Stimulated activated CD4-positive, alpha-beta T cell treated with anti-CD3 and anti-CD28 coated beads, Interleukin-1b, Interleukin-23, amount 100 ng/mL, for 48 hours (primary cell): ENCODE measurements around the gene CD68.

Experiments
- DNase-seq: peaks from one replicate; pipeline ENCODE4 v3.0.0-alpha.2; 2020

CD68 gene, protein sequence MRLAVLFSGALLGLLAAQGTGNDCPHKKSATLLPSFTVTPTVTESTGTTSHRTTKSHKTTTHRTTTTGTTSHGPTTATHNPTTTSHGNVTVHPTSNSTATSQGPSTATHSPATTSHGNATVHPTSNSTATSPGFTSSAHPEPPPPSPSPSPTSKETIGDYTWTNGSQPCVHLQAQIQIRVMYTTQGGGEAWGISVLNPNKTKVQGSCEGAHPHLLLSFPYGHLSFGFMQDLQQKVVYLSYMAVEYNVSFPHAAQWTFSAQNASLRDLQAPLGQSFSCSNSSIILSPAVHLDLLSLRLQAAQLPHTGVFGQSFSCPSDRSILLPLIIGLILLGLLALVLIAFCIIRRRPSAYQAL

DNA sequence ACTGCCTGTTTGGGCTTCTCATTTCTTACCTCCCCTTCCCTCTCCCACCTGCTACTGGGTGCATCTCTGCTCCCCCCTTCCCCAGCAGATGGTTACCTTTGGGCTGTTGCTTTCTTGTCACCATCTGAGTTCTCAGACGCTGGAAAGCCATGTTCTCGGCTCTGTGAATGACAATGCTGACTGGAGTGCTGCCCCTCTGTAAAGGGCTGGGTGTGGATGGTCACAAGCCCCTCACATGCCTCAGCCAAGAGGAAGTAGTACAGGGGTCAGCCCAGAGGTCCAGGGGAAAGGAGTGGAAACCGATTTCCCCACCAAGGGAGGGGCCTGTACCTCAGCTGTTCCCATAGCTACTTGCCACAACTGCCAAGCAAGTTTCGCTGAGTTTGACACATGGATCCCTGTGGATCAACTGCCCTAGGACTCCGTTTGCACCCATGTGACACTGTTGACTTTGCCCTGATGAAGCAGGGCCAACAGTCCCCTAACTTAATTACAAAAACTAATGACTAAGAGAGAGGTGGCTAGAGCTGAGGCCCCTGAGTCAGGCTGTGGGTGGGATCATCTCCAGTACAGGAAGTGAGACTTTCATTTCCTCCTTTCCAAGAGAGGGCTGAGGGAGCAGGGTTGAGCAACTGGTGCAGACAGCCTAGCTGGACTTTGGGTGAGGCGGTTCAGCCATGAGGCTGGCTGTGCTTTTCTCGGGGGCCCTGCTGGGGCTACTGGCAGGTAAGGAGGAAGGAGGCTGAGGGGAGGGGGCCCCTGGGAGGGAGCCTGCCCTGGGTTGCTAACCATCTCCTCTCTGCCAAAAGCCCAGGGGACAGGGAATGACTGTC lies at the start of gene CD68:
CD68 (plus strand) TSS at position 638 of the 833 bp plus-strand sequence; CDS start at position 678, 40 bp downstream.
- DNase-seq = peak; percentile 85

DNA sequence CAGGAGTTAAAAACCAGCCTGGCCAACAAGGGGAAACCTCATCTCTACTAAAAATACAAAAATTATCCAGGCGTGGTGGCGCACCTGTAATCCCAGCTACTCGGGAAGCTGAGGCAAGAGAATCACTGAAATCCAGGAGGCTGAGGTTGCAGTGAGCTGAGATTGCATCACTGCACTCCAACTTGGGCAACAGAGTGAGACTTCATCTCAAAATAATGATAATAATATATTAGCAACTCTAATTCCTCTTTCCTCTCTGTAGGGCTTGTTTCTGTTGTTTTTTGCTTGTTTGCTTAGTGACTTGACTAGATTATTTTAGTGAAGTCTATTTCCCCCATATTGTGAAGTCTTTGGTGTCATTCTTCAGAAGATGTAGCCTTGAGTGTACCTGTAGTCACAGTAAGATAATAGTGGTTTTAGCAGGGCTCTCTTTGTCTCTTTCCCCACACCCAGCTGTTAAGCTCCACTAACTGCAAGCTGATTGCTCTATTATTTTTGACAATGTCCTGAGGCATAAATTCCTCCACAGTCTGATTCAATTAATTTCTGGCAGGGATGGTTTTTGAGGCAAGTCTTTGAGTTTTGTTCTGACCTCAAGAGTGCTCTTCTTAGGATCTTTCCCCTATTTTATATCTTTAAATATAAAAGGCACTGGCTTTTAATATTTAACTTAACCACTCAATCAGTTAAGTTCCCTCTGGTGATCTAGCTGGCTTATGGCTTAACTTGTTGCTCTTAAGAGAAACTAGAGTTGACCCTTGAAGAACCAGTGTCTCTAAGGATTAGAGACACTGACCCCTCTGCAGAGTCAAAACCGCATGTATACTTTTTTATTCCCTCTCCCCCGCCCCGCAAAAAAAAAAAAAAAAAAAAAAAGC lies 49.2 kb upstream of the CD68 start:
- DNase-seq = no peak

DNA sequence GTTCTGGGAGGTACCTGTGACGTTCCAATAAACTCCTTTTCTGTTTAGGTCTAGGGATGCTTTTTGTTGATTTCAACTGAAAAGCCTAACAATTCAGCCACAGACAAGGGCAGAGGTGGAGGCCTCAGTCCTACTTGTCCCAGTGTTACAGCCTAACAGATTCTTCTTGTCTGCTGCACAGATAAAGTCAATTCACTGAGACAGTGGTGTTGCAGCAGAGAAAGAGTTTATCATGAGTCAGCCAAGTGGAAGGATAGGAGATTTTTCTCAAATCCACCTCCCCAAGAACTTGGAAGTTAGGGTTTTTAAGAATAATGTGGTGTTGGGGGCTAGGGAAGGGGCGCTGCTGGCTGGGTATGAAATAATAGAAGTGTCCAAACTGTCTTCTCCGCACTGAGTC lies 41.4 kb upstream of the CD68 start:
- DNase-seq = no peak

DNA sequence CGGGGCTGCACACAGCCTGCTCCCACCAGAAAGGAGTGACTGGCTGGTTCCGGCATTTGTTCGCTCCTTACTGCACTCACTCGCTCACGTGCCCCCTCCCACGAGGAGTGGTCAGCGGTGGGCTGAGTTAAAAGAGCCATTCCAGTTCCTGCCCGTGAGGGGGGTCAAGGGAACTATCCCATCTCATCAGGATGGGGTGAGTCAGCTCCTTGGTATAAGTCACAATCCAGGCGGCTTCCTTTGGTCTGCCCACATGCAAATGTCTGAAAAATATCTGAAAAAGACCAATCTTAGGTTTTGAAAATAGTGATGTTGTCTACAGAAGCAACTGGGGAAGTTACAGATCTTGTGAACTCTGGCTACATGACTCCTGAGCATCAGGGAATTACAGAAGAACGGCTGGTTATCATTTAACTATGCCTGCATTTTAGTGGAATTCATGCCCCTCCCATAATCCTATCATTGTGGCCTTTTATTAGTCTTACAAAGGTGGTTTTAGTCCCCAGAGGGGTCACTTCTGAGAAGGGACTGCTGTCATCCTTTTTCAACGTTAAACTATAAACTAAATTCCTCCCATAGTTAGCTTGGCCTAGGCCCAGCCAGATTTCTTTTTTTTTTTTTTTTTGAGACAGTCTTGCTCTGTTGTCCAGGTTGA lies 40.4 kb upstream of the CD68 start:
- no peak for DNase-seq

DNA sequence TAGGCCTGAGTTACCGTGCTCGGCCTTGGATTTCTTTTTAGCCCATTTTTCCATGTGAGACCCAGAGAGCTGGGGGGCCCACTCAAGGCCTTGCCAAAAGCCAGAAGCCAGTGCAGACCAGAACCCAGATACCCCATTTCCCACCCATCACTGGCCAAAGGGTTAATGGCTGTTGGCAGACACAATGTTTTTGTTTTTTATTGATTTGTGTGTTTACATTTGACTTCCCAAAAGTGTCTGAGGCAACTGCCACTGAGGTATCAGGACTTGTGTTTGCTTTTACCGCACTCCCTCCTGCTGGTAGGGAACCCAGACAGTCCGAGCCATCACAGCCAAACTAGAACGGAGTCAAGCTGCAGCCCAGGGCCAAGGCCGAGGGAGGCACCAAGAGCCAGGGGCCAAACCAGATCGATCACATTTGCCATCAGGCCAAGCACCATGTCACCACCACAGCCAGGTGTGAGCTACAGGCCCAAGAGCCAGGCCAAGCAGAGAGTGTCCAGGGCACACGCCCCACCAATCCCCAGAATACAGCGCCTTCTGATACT lies 38.3 kb upstream of the CD68 start:
- no peak for DNase-seq

DNA sequence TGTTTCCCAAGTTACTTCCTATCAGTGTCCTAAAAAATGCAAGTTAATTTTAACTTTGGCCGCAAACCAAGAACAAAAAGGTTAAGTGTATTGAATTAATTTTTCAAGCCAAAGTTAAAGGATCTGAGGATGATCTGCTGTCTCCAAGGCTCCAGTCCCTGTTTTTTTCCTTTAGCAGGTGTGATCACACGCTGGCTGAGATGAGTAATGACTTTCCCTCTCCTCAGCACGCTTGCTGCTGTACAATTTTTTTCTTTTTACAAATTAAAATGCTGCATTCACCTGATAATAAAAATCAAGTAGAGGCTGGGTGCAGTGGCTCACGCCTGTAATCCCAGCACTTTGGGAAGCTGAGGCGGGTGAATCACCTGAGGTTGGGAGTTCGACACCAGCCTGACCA lies 34.5 kb upstream of the CD68 start:
- DNase-seq = no peak

DNA sequence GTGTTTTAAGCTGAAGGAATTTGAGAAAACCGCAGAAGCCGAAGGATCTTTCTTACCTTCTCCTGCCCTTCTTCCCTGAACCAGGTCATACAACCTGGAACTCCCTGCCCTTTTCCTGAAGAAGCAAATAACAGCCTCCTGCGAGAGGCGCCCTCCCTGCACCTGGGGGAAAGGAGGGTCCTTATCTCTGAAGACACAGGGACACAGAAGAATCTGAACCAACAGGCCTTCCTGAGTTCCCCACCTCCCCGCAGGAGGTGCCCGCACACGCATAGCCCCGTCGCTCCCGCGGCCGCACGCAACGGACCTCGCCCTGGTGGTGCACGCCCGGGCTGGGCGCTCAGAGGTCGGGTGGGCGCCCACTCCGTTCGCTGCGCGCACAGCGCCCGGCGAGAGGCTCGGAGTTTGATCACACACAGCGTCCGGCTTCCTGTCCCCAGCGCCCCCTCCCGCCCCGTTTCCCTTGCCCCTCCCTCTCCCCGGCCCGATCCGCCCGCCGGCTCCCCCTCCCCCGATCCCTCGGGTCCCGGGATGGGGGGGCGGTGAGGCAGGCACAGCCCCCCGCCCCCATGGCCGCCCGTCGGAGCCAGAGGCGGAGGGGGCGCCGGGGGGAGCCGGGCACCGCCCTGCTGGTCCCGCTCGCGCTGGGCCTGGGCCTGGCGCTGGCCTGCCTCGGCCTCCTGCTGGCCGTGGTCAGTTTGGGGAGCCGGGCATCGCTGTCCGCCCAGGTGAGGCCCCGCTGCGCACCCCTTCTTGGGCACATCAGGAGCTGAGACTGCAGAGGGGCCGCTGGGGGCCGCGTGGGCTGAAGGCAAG lies 30.6 kb upstream of the CD68 start, which contains the start of gene TNFSF12:
TNFSF12 (plus strand) TSS at position 474 of the 816 bp plus-strand sequence; CDS start at position 570, 96 bp downstream.
- DNase-seq = peak; percentile 36

DNA sequence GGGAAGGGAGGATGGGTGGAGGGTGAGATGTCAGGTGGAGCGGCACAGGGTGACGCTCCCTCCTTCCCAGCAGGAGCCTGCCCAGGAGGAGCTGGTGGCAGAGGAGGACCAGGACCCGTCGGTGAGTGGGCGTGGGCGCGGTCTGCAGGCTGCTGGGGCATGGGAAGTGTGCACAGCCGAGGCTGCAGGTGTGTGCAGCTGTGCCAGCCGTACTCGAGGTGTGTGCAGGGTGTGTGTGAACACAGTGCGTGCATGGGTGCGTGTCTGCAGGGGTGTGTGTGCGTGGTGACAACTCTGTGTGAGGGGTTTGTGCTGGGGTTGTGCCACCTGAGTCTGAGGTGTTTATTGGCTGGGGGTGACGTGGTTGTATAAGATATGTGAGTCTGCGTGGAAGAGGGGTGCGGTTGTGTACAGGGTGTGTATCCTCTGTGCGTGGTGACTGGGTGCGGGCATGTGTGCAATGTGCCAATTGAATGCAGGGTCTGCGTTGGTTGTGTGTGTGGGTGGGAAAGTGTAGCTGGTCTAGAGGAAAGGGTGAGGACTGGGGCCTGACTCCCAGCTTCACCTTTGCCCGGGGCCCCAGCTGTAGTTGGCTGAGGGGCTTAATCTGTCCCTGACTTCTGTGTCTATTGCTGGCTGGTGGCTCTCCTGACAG lies 29.9 kb upstream of the CD68 start:
- peak; percentile 24 for DNase-seq

DNA sequence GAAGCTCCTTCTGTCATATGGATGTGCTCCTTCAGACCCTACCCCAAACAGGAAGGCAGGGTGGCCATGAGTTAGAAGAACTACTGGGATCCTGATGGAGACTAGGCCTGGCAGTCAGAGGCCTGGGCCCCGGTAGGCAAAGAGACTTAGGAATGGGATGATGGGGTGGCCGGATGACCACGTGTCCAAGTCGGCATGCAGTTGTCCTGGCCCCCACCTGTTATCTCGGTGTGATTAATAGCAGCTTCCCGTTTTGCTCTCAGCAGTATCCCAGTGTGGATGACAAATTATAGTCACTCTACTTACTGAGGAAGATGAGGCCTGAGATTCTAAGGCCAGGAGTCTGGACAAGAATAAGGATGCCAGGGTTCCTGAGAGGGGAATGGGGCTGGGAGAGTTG lies 29.1 kb upstream of the CD68 start:
- no peak for DNase-seq

DNA sequence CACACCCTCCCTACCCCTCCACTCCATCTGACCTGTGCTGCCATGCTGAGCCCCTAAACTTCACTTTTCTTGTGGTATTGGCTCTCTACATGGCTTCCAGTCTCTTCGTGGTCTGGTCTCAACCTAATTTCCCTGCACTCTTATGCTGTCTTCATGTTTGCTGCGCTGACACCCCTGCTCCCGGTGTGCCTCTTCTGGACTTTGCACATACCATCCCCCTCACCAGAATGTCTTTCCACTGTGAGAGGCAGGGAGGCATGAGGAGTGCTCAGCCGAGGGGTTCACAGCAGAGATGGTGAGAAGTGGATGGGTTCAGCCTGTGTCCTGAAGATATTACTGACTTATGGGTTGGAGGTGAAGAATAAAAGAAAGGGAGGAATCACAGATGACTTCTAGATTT lies 28.0 kb upstream of the CD68 start:
- no peak for DNase-seq

DNA sequence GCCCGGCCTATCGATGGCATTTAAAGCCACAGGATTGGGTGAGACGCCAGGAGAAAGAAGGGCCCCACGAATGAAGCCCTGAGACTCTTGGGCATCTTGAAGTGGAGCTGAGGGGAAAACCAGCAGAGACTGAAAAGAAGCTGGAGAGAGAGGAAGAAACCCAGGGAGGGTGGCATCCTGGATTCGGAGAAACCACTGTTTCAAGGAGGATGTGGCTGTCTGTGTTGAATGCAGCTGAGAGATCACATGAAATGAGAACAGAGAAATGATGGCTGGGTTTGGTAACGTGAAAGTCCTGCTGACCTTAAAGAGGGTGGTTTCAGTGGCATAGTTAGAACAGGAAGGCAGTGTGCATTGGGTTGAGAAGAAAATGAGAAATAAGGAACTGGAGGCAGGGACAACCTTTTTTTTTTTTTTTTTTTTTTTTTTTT lies 26.8 kb upstream of the CD68 start:
- no peak for DNase-seq

DNA sequence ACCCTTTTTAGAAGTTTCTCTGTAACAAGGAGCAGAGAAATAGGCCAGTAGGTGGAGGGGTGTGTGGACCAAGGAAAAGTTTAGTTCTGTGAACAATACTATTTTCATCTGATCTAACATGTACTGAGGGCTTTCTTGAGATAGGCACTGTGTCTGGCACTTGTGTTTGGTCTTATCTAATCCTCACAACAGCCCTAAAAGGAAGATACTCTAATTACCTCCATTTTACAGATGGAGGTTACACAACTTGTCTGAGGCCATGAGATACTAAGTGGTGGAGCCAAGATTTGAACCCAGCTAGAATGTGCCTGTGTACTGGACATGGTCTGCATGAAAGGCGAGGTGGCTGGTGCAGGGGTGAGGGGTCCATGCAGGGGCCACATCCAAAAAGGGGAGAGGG lies 26.1 kb upstream of the CD68 start:
- DNase-seq = no peak

DNA sequence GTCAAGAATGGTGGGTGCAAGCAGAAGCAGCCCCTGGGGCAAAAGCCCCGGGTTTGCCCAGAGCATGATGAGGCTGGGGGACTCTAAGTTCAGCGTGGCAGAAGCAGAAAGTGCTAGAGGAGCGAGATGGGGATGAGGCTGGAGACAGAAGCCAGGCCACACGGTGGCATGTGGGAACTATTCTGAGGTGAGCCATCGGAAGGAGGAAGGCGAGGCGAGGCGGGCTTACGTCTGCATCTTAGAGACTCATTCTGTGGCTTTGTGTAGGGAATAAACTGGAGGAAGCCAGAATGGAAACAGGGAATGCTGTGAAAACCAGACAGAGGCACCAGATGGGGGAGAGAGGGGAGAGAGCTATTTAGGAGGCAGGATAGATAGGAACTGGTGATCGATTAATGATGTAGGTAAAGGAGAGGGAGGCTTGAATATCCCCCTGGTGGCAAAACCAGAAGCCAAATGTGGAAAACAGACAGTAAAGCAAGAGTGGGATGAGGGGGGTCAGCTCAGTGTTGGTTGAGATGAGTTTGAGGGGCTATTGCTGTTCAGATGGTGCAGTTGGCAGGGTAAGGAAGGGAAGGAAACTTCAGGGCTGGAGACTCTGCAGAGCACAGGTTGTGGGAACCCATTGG lies 24.0 kb upstream of the CD68 start:
- no peak for DNase-seq

DNA sequence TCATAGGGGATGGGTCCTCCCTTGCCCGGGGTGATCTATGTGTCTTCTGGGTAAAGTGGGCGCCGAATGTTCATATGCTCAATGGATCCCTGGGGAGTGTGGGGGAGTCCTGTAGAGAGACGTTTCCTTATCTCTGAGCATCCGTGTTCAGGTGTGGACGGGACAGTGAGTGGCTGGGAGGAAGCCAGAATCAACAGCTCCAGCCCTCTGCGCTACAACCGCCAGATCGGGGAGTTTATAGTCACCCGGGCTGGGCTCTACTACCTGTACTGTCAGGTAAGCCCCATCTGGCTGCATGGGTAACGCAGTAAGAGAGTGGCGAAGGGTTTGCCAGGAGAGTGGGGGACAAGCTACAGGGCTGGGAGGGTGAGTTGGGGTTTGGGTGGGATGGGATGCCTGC lies 22.8 kb upstream of the CD68 start:
- no peak for DNase-seq

DNA sequence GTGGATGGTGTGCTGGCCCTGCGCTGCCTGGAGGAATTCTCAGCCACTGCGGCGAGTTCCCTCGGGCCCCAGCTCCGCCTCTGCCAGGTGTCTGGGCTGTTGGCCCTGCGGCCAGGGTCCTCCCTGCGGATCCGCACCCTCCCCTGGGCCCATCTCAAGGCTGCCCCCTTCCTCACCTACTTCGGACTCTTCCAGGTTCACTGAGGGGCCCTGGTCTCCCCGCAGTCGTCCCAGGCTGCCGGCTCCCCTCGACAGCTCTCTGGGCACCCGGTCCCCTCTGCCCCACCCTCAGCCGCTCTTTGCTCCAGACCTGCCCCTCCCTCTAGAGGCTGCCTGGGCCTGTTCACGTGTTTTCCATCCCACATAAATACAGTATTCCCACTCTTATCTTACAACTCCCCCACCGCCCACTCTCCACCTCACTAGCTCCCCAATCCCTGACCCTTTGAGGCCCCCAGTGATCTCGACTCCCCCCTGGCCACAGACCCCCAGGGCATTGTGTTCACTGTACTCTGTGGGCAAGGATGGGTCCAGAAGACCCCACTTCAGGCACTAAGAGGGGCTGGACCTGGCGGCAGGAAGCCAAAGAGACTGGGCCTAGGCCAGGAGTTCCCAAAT lies 22.2 kb upstream of the CD68 start:
- DNase-seq = no peak

DNA sequence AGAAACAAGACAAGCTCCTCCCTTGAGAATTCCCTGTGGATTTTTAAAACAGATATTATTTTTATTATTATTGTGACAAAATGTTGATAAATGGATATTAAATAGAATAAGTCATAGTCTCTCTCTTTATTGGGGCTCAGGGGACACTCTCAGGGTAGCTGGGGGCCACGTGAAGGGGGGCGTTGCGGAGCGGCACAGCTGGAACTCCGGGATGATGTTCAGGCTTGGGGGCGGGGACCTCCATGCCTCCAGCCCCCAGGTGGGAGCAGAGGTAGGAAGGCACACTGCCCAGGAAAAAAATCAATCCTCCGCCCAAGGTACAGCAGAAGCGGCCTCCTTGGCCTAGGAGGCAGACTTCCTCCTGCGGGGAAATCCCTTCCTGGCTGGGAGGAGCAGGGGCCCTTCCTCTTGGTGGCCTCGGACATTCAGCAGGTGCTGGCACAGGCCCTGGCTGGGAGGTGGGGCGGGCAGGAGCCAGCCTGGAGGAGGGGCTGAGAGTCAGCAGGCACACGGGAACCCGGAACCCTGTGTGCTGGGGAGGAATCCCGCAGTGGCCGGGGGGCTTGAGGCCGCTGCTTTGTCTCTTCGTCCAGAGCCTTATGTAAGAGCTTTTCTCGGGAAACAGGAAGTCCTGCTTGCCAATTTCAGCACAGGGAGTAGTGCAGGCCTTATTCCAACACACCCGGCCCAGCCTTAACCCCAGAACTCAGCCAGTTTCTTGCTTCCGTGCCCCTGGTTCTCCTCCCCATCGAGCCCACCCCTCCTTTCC lies 21.5 kb upstream of the CD68 start:
- no peak for DNase-seq

DNA sequence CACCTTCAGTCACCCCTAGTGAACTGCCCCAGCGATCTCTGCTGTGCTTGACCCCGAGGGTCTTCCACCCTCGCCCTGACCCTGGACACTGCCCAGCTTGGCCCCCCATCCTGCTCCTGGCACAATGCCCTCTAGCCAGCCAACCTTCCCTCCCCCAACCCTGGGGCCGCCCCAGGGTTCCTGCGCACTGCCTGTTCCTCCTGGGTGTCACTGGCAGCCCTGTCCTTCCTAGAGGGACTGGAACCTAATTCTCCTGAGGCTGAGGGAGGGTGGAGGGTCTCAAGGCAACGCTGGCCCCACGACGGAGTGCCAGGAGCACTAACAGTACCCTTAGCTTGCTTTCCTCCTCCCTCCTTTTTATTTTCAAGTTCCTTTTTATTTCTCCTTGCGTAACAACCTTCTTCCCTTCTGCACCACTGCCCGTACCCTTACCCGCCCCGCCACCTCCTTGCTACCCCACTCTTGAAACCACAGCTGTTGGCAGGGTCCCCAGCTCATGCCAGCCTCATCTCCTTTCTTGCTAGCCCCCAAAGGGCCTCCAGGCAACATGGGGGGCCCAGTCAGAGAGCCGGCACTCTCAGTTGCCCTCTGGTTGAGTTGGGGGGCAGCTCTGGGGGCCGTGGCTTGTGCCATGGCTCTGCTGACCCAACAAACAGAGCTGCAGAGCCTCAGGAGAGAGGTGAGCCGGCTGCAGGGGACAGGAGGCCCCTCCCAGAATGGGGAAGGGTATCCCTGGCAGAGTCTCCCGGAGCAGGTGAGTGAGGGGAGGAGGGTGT lies 20.7 kb upstream of the CD68 start, which contains the start of gene TNFSF13:
TNFSF13 (plus strand) TSS at position 207 of the 776 bp plus-strand sequence; CDS start at position 497, 290 bp downstream.
- DNase-seq = no peak
